Stimulated activated CD4-positive, alpha-beta T cell treated with anti-CD3 and anti-CD28 coated beads, TNF-alpha, amount 100 ng/mL, for 4 hours (primary cell): ENCODE data around the gene TCTA.
"Not testable (repeated sequence)": the region's sequence is repeated elsewhere in the genome, so short reads cannot be mapped to it uniquely, and the experiment has no call there.

Source experiments
- DNase-seq, 3 experiments: peaks; one replicate each; pipeline ENCODE4 v3.0.0-alpha.2; 2020; ENCODE audit warnings: low read depth in 3 of 3

The TCTA gene, protein sequence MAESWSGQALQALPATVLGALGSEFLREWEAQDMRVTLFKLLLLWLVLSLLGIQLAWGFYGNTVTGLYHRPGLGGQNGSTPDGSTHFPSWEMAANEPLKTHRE

GRCh38 chr3:49411968-49412631 is at the start of gene TCTA, which contains the start of gene RHOA:
TSS of gene TCTA (plus strand) at chr3:49412423. CDS start at chr3:49412427, 4 bp downstream.
TSS of gene RHOA (minus strand) at chr3:49411976. CDS start at chr3:49375589, 36,387 bp downstream.
- peak; percentile 95 to 99 (median 96) for DNase-seq

DNA sequence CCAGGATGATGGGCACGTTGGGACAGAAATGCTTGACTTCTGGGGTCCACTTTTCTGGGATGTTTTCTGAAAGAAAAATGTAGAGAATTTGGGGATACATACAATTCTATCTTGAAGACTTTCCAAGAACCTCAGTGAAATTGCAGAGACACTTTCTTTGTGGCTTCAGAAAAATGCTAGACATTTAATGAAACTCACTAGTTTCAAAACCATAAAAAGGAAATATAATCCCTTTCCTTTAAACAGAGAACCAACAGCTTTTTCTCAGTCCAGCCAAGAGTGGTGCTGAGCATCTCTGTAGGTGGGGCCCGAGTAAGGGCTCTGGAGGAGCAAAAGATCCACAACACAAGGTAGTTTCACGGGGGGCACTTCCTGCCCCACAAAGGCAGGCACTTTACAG is 49.7 kb upstream of the TCTA start:
- DNase-seq = no peak

- DNase-seq = no peak
These were observed 41.5 kb upstream of the TCTA start for GRCh38 chr3:49370585-49371290.

- no peak for DNase-seq
These were observed 40.3 kb upstream of the TCTA start for GRCh38 chr3:49371946-49372345.

DNA sequence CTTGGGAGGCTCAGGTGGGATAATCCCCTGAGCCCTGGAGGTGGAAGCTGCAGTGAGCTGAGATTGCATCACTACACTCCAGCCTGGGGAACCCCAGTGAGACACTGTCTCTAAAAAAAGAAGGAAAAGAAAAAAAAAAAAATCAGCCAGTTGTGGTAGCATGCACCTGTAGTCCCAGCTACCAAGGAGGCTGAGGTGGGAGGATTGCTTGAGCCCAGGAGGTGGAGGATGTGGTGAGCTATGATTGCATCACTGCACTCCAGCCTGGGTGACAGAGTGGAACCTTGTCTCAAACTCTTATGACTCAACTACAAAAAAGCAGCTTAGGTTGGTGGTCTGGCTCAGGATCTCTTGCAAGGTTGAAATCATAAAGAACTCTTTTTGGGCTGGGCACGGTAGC is 34.7 kb upstream of the TCTA start:
- peak in 2 of 3 experiments; percentile 37 to 39 for DNase-seq

GRCh38 chr3:49378249-49378895 is 33.9 kb upstream of the TCTA start:
- no peak for DNase-seq

- no peak for DNase-seq
These were observed 28.8 kb upstream of the TCTA start for GRCh38 chr3:49383387-49383786.

- DNase-seq = no peak
These were observed 26.6 kb upstream of the TCTA start for GRCh38 chr3:49385617-49386016.

DNA sequence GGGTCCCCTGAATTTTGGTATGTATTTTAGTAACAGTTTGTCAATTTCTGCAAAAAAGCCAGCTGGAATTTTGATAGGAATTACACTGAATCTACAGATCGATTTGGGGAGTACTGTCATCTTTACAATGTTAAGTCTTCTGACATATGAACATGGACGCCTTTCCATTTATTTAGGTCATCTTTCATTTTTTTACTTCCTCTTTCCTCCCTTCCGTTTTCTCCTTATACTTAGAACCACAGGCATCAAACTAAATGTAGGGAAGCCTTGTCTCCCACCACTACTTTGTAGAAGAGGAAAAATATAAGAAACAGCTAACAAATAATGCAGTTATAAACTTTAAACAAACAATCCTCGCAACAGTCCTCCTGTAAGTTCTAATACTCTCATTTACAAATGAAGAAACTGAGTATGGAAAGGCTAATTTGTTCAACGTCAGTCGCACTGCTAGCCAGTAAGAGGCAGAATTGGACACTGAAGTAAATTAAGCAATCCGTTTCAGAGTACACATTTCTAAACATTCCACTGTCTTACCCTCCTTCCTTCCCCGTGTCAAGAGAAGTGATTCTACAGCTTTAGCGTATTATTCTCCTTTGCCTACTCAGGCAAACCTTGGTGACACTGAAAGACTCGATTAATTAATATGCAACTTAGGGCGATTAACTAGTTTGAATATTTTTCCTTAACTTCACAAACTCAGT is 26.0 kb upstream of the TCTA start:
- no peak for DNase-seq

DNA sequence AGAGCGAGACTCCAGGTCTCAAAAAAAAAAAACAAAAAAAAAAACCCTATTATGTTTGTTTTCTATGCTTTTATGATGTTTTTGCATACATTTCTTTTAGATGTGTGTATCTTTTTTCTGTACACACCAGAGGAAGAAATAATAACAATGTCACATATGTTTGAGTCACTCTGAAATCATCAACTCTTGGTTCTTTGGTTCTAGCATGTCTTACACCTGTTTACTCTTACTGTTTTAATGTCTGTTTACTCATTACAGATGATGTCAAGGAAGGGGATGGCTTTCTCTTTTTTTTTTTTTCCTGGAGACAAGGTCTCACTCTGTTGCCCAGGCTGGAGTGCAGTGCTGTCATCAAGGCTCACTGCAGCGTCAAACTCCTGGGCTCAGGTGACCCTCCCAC is 24.5 kb upstream of the TCTA start:
- DNase-seq = no peak

- no peak for DNase-seq
These were observed 23.9 kb upstream of the TCTA start for GRCh38 chr3:49388289-49388820.

- DNase-seq = no peak
These were observed 22.9 kb upstream of the TCTA start for GRCh38 chr3:49389297-49389696.

GRCh38 chr3:49391310-49391709 is 20.9 kb upstream of the TCTA start:
- DNase-seq = not testable (repeated sequence)

DNA sequence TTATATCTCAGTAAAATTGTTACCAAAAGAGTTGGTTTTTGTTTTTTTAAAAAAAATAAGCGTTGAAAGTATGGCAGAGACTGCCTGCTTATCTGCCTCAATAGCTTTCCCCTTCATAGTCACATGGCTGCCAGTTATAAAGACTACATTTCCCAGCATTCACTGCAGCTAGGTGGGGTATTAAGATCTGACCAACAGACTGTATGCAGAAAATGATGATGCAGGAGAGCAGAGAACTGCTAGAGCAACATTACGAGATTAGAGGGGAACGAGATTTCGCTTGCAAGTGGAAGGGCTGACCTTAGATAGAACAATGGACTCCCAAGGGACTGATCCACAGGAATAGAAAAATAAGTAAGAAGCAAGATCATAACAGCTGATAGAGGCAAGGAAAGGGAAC is 14.8 kb upstream of the TCTA start:
- DNase-seq = no peak

DNA sequence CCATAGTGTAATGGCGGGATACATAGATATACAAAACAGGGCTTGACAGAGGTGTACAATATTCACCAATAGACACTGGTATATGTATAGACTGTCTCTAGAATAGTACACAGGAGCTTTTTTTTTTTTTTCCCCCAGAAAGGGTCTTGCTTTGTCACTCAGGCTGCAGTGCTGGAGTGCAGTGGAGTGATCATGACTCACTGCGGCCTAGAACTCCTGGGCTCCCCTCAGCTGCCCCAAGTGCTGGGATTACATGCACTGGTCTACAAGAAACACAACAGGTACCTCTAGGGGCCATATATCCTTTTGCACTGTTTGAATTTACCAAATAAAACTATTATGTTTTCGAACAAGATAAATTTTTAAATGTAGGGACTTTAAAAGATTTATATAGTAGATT is 12.8 kb upstream of the TCTA start:
- DNase-seq = no peak

DNA sequence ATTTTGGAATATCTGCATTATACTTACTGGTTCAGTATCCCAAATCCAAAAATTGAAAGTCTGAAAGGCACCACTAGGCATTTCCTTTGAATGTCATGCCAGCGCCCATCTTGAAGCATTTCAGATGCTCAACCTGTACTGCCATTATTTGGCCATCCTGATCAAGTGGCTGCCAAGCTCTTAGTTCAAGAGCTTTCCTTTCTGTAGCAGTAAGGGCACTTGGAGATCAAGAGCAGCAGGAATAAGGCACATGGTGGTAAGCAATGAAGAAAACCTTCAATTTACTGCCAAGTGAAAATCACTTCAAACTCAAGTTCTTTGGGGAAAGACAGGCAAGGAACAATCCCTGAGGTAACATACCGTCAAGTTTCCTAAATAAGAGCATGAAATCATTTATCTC is 10.5 kb upstream of the TCTA start:
- no peak for DNase-seq

GRCh38 chr3:49403891-49404290 is 8.3 kb upstream of the TCTA start:
- no peak for DNase-seq

- DNase-seq = not testable (repeated sequence)
These were observed 6.7 kb upstream of the TCTA start for GRCh38 chr3:49405570-49405969.

- DNase-seq = no peak
These were observed 5.4 kb upstream of the TCTA start for GRCh38 chr3:49406571-49407565.

DNA sequence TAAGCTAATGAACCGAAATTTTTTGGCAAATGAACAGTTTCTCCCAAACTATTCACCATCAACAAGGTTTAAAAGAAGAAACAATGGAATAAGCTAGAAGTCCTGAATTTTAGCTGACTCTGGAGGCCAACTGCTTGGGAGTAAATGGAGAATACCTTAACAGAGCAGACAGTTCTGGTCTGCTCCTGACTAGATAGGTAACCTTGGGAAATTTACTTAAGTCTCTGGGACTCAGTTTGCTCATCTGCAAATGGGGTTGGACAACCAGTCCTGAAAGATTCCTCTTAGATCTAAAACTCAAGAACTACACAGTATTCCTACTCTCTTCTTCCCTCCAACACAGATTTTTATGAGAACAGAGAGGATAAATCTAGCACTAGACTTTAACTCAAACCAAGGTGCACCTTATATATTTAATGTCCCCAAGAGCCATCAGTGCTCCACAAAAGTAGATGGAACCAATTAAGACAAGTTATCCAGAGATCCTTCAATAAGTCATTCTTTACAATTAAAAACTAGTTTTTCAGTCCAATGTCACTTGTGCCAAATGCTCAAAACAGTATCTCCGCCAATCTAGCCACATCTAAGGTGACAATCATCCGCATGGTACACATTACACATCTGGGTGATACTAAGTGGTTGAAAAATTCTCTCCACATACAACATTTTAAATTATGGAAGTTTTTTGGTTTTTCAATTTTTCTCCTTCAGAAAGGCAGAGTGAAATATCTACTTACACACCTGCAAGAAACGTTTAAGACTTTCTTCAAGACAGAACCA is 2.0 kb upstream of the TCTA start:
- no peak for DNase-seq
